Spleen (tissue), 11 donors: ENCODE data around the gene APAF1. TPM values are rescaled to one million over a fixed set of nuclear protein-coding genes. Genes with fewer than 3 reads are reported as not detected.

Experiments used
- DNase-seq: peaks from one replicate; pipeline ENCODE4 v3.0.0-alpha.2; 2020
- H3K27ac ChIP-seq, 8 donors: fragments of 200-600 bp; sonication (generic) in 7 of 8; 1 replicate in 4 of 8; 2 replicates in 4 of 8; pipeline versions ENCODE4 v1.5.0 to v1.8.0; 2016 to 2021; ENCODE audit warnings: inconsistent platforms in 4 of 8, mild to moderate bottlenecking in 4 of 8, moderate library complexity in 1 of 8
- H3K27me3 ChIP-seq, 7 donors: fragments of 200-600 bp; sonication (generic) in 6 of 7; replicated peaks in 1 of 7; 1 replicate in 4 of 7; 2 replicates in 3 of 7; pipeline versions ENCODE4 v1.5.0 to v1.8.0; 2016 to 2021; ENCODE audit warnings: inconsistent platforms in 3 of 7, mild to moderate bottlenecking in 1 of 7
- H3K36me3 ChIP-seq, 6 donors: fragments of 200-600 bp; sonication (generic) in 5 of 6; 1 replicate in 4 of 6; 2 replicates in 2 of 6; pipeline versions ENCODE4 v1.5.0 to v1.8.0; 2016 to 2021; ENCODE audit warnings: inconsistent platforms in 2 of 6
- H3K4me1 ChIP-seq, 6 donors: fragments of 200-600 bp; sonication (generic) in 5 of 6; 1 replicate in 3 of 6; 2 replicates in 3 of 6; pipeline versions ENCODE4 v1.5.0 to v1.8.0; 2016 to 2021; ENCODE audit warnings: inconsistent platforms in 3 of 6
- H3K4me3 ChIP-seq, 8 donors: fragments of 200-600 bp; sonication (generic) in 7 of 8; 1 replicate in 4 of 8; 2 replicates in 4 of 8; pipeline versions ENCODE4 v1.5.0 to v1.8.0; 2016 to 2021; ENCODE audit warnings: inconsistent platforms in 4 of 8, mild to moderate bottlenecking in 4 of 8, moderate library complexity in 2 of 8
- H3K9me3 ChIP-seq, 8 donors: fragments of 200-600 bp; sonication (generic) in 7 of 8; 1 replicate in 4 of 8; 2 replicates in 4 of 8; pipeline versions ENCODE4 v1.5.0 to v1.8.0; 2016 to 2021; ENCODE audit warnings: inconsistent platforms in 4 of 8
- CTCF ChIP-seq, 11 experiments: fragments of 200-600 bp in 7 of 11; fragments of 450-650 bp in 4 of 11; sonication (generic) in 4 of 11; IDR thresholded peaks in 8 of 11; conservative IDR thresholded peaks in 3 of 11; 1 replicate in 7 of 11; 2 replicates in 4 of 11; pipeline versions ENCODE4 v1.4.0 to v1.8.0; 2016 to 2021; ENCODE audit warnings: antibody characterized with exemption in 11 of 11, inconsistent platforms in 4 of 11, mild to moderate bottlenecking in 1 of 11
- POLR2A ChIP-seq, 3 donors: fragments of 450-650 bp; IDR thresholded peaks; one replicate each; pipeline ENCODE4 v1.5.1; 2017; ENCODE audit warnings: antibody characterized with exemption in 3 of 3, mild to moderate bottlenecking in 1 of 3
- POLR2AphosphoS5 ChIP-seq, 3 donors: sonication (generic); formaldehyde crosslinking; IDR thresholded peaks; one replicate each; pipeline ENCODE4 v1.5.1; 2017; ENCODE audit warnings: antibody characterized with exemption in 3 of 3
- WGBS, 5 donors: extraction: QIAGEN DNeasy Blood & Tissue Kit in 3 of 5; methylation state at CpG; one replicate each; pipeline versions ENCODE4 v1.1.5 to v1.1.7; 2013 to 2018; 5-methylcytosine and 5-hydroxymethylcytosine counted together
- intact Hi-C: fragments of 100-400 bp; cut with DNase I; formaldehyde crosslinking; loops from one replicate; pipeline ENCODE4 v1.15.0; 2023; ENCODE audit warnings: low total_unique reads
- polyA plus RNA-seq, 3 donors: library from polyadenylated mRNA; stranded (reverse); fragments of 200-250 nt; gene quantifications; one replicate each; pipeline ENCODE4 v1.2.1, GENCODE V29; 2013
- total RNA-seq, 7 donors: library from RNA; depleted of rRNA in 3 of 7; stranded (reverse); fragments of >200 nt in 3 of 7; fragmentation: NEBNext Ultra II Directional in 4 of 7; extraction: Animal tissue kit (Norgen Biotek cat#: 25700) in 4 of 7; gene quantifications; one replicate each; pipeline versions ENCODE4 v1.1.0 to v1.2.1, GENCODE V29; 2016 to 2021
- donor health status: healthy with polysubstance abuse.
- donor health status: DM: no; HTN: no; CAD: no; lungs with moderate emphysema.
- donor health status: DM: no; HTN: no; CAD: no.
- donor health status: Bipolar disorder and iron deficiency.
- donor health status: healthy.
- donor health status: DM: no; HTN: no; CAD: no.
- donor health status: DM: yes; HTN: yes; CAD: no.

APAF1 gene
- total and polyA plus RNA-seq, 10 donors = 6.5 to 44.1 (median 30.6) TPM

- Histone ChIP-seq H3K9me3 (no peaks in the 10 kb centered on the region), H3K4me1 (no peaks in the 10 kb centered on the region), H3K36me3 (peaks cover 0 to 100% (median 41%) of the 10 kb centered on the region in 6 donors), H3K27me3 (no peaks in the 10 kb centered on the region), H3K4me3 (no peak overlapping the region), H3K27ac (no peak overlapping the region)
- DNase-seq = no peak
- 81 to 91% (median 84%) methylated on average over 2 of the region's 2 CpGs for WGBS, 5 donors
- intact Hi-C loops = no loop called here
- no peak for TF ChIP-seq POLR2A (IDR thresholded peaks at IDR 0.05)
- TF ChIP-seq POLR2AphosphoS5 (IDR thresholded peaks at IDR 0.05) = no peak
- TF ChIP-seq CTCF (IDR thresholded peaks at IDR 0.05 in 8 of 11, conservative IDR thresholded peaks at IDR 0.05 in 3 of 11) = no peak
These were observed 76.2 kb downstream of the APAF1 start for GRCh38 chr12:98721204-98721702.

GRCh38 chr12:98724384-98725155 is 79.5 kb downstream of the APAF1 start:
- intact Hi-C loops = no loop called here
- WGBS, 5 donors = 77 to 93% (median 87%) methylated on average over 5 of the region's 5 CpGs
- H3K4me3 ChIP-seq = no peak overlapping the region
- H3K27ac ChIP-seq = no peak overlapping the region
- DNase-seq = no peak
- H3K36me3 ChIP-seq = peaks cover 0 to 100% (median 56%) of the 10 kb centered on the region in 6 donors
- H3K4me1 ChIP-seq = no peaks in the 10 kb centered on the region
- no peaks in the 10 kb centered on the region for H3K9me3 ChIP-seq
- H3K27me3 ChIP-seq = no peaks in the 10 kb centered on the region
- TF ChIP-seq POLR2A (IDR thresholded peaks at IDR 0.05) = no peak
- no peak for TF ChIP-seq POLR2AphosphoS5 (IDR thresholded peaks at IDR 0.05)
- TF ChIP-seq CTCF (IDR thresholded peaks at IDR 0.05 in 8 of 11, conservative IDR thresholded peaks at IDR 0.05 in 3 of 11) = no peak

- WGBS, 5 donors = 75 to 87% (median 77%) methylated on average over 5 of the region's 5 CpGs
- intact Hi-C loops = no loop called here
- H3K27me3 ChIP-seq = no peaks in the 10 kb centered on the region
- TF ChIP-seq CTCF (IDR thresholded peaks at IDR 0.05 in 8 of 11, conservative IDR thresholded peaks at IDR 0.05 in 3 of 11) (peak in 4 of 11 experiments; percentile 11 to 55 (median 32)), POLR2A (IDR thresholded peaks at IDR 0.05) (no peak)
- H3K9me3 ChIP-seq = no peaks in the 10 kb centered on the region
- peaks cover 0 to 100% (median 60%) of the 10 kb centered on the region in 6 donors for H3K36me3 ChIP-seq
- DNase-seq = no peak
- H3K4me3 ChIP-seq = no peak overlapping the region
- no peak overlapping the region for H3K27ac ChIP-seq
- H3K4me1 ChIP-seq = no peaks in the 10 kb centered on the region
These were observed 80.6 kb downstream of the APAF1 start for GRCh38 chr12:98725476-98726247.

GRCh38 chr12:98727196-98727595 is 82.1 kb downstream of the APAF1 start:
- peaks cover 0 to 100% (median 70%) of the 10 kb centered on the region in 6 donors for H3K36me3 ChIP-seq
- H3K27me3 ChIP-seq = no peaks in the 10 kb centered on the region
- DNase-seq = no peak
- H3K9me3 ChIP-seq = no peaks in the 10 kb centered on the region
- H3K27ac ChIP-seq = no peak overlapping the region
- no peak overlapping the region for H3K4me3 ChIP-seq
- H3K4me1 ChIP-seq = no peaks in the 10 kb centered on the region
- TF ChIP-seq POLR2A (IDR thresholded peaks at IDR 0.05) (no peak), POLR2AphosphoS5 (IDR thresholded peaks at IDR 0.05) (no peak), CTCF (IDR thresholded peaks at IDR 0.05 in 8 of 11, conservative IDR thresholded peaks at IDR 0.05 in 3 of 11) (no peak)
- WGBS, 5 donors = 70 to 83% (median 80%) methylated on average over 5 of the region's 5 CpGs
- intact Hi-C loops = no loop called here
